K562 (cell line): ENCODE measurements around the gene EPOP. TPM values are rescaled to one million over a fixed set of nuclear protein-coding genes. Genes with fewer than 3 reads are reported as not detected.
A peak's percentile ranks its signal among the peaks of the same experiment; 100 is the strongest.

Source experiments
- DDX20 ChIP-seq: fragments of 450-650 bp; IDR thresholded peaks from 2 replicates; pipeline ENCODE4 v1.6.1; 2016; ENCODE audit warnings: missing genetic modification characterization, low read depth, mild to moderate bottlenecking, missing compliant biosample characterization, moderate library complexity
- EGR1 ChIP-seq: fragments of 450-650 bp; conservative IDR thresholded peaks from 2 replicates; pipeline ENCODE4 v1.6.1; 2017; ENCODE audit warnings: mild to moderate bottlenecking
- FOXA3 ChIP-seq, 2 experiments: fragments of 450-650 bp in 1 of 2; sonication (generic) in 1 of 2; formaldehyde crosslinking; IDR thresholded peaks in 1 of 2; conservative IDR thresholded peaks in 1 of 2; 2 replicates each; pipeline versions ENCODE4 v1.4.0 to v1.8.0; 2020 to 2022; ENCODE audit warnings: mild to moderate bottlenecking in 2 of 2, missing genetic modification reagents in 1 of 2
- KDM4B ChIP-seq, 2 experiments: fragments of 450-650 bp in 1 of 2; sonication (generic) in 1 of 2; IDR thresholded peaks; 2 replicates each; pipeline ENCODE4 v1.6.1; 2016 to 2017; ENCODE audit warnings: borderline replicate concordance in 2 of 2, antibody characterized with exemption in 1 of 2, low read depth in 1 of 2, mild to moderate bottlenecking in 1 of 2
- L3MBTL2 ChIP-seq: fragments of 450-650 bp; IDR thresholded peaks from 2 replicates; pipeline ENCODE4 v1.6.1; 2016; ENCODE audit warnings: mild to moderate bottlenecking, moderate library complexity
- PRDM10 ChIP-seq: fragments of 450-650 bp; IDR thresholded peaks from 2 replicates; pipeline ENCODE4 v1.6.1; 2018; ENCODE audit not compliant: partially characterized antibody
- RBM25 ChIP-seq: fragments of 200-400 bp; formaldehyde crosslinking; IDR thresholded peaks from 2 replicates; pipeline ENCODE4 v1.6.1; 2018; ENCODE audit warnings: low read length, low read depth, moderate library complexity; ENCODE audit not compliant: severe bottlenecking
- RHOXF2B ChIP-seq: fragments of 250-450 bp; sonication (Bioruptor Pico); conservative IDR thresholded peaks from 2 replicates; pipeline ENCODE4 v1.5.1; 2021
- SRSF3 ChIP-seq: fragments of 200-400 bp; formaldehyde crosslinking; IDR thresholded peaks from 2 replicates; pipeline ENCODE4 v1.6.1; 2016; ENCODE audit warnings: mild to moderate bottlenecking, low read length, moderate library complexity; ENCODE audit not compliant: insufficient read depth
- TAF9B ChIP-seq: fragments of 450-650 bp; IDR thresholded peaks from 2 replicates; pipeline ENCODE4 v1.6.1; 2018; ENCODE audit warnings: mild to moderate bottlenecking; ENCODE audit not compliant: partially characterized antibody
- TEAD4 ChIP-seq, 2 experiments: sonication (generic) in 1 of 2; formaldehyde crosslinking in 1 of 2; IDR thresholded peaks; 2 replicates each; pipeline versions ENCODE4 v1.6.1 to v1.8.0; 2012 to 2022; ENCODE audit warnings: borderline replicate concordance in 1 of 2, inconsistent platforms in 1 of 2, low read length in 1 of 2, mild to moderate bottlenecking in 1 of 2, missing genetic modification reagents in 1 of 2
- TFAP4 ChIP-seq: sonication (generic); formaldehyde crosslinking; IDR thresholded peaks from 2 replicates; pipeline ENCODE4 v1.8.0; 2022; ENCODE audit warnings: missing genetic modification reagents, mild to moderate bottlenecking, moderate library complexity, borderline replicate concordance
- TOE1 ChIP-seq, 2 experiments: fragments of 450-650 bp in 1 of 2; sonication (generic) in 1 of 2; formaldehyde crosslinking in 1 of 2; IDR thresholded peaks; 2 replicates each; pipeline versions ENCODE4 v1.7.1 to v1.8.0; 2016 to 2022; ENCODE audit warnings: borderline replicate concordance in 2 of 2, mild to moderate bottlenecking in 2 of 2, antibody characterized with exemption in 1 of 2, inconsistent platforms in 1 of 2, low read depth in 1 of 2, missing genetic modification reagents in 1 of 2, moderate library complexity in 1 of 2
- TRIM28 ChIP-seq: fragments of 450-650 bp; IDR thresholded peaks from 2 replicates; pipeline ENCODE4 v1.6.1; 2017
- ZBTB7A ChIP-seq: IDR thresholded peaks from 2 replicates; pipeline ENCODE4 v1.6.1; 2011; ENCODE audit warnings: low read depth, mild to moderate bottlenecking, low read length, moderate library complexity, borderline replicate concordance; ENCODE audit not compliant: control insufficient read depth
- ZC3H8 ChIP-seq: fragments of 450-650 bp; IDR thresholded peaks from 2 replicates; pipeline ENCODE4 v1.6.1; 2017
- ZEB2 ChIP-seq: fragments of 450-650 bp; IDR thresholded peaks from 2 replicates; pipeline ENCODE4 v1.6.1; 2016
- ZFP36 ChIP-seq: fragments of 150-350 bp; IDR thresholded peaks from 2 replicates; pipeline ENCODE4 v1.6.1; 2018; ENCODE audit warnings: low read length, low read depth; ENCODE audit not compliant: partially characterized antibody
- ZSCAN29 ChIP-seq: fragments of 450-650 bp; IDR thresholded peaks from 2 replicates; pipeline ENCODE4 v1.6.1; 2017
- polyA plus RNA-seq, 8 experiments: library from polyadenylated mRNA; depleted of rRNA in 4 of 8; stranded (reverse) in 5 of 8; unstranded in 3 of 8; fragments of >200 nt; fragmentation: Nextera tagmentation in 2 of 8; fragmentation: Illumina TruSeq in 1 of 8; extraction: Ambion mirVana in 2 of 8; extraction: Trizol in 1 of 8; gene quantifications; 2 replicates each; pipeline versions ENCODE4 v1.2.1 to v1.2.3, GENCODE V29; 2011 to 2014; ENCODE audit warnings: inconsistent platforms in 1 of 8, missing spikeins in 1 of 8
- total RNA-seq, 7 experiments: library from RNA; depleted of rRNA in 6 of 7; stranded (reverse); fragments of >200 nt in 6 of 7; fragmentation: Illumina TruSeq in 2 of 7; extraction: Trizol in 2 of 7; gene quantifications; 2 replicates each; pipeline versions ENCODE4 v1.2.1 to v1.2.3, GENCODE V29; 2011 to 2021; ENCODE audit warnings: low replicate concordance in 1 of 7

EPOP gene
- total and polyA plus RNA-seq, 9 of the 15 experiments (the other 6 are each of a cell fraction or from before 2014, with no cell fraction given): 0.41 to 10.6 (median 4.6) TPM

DNA sequence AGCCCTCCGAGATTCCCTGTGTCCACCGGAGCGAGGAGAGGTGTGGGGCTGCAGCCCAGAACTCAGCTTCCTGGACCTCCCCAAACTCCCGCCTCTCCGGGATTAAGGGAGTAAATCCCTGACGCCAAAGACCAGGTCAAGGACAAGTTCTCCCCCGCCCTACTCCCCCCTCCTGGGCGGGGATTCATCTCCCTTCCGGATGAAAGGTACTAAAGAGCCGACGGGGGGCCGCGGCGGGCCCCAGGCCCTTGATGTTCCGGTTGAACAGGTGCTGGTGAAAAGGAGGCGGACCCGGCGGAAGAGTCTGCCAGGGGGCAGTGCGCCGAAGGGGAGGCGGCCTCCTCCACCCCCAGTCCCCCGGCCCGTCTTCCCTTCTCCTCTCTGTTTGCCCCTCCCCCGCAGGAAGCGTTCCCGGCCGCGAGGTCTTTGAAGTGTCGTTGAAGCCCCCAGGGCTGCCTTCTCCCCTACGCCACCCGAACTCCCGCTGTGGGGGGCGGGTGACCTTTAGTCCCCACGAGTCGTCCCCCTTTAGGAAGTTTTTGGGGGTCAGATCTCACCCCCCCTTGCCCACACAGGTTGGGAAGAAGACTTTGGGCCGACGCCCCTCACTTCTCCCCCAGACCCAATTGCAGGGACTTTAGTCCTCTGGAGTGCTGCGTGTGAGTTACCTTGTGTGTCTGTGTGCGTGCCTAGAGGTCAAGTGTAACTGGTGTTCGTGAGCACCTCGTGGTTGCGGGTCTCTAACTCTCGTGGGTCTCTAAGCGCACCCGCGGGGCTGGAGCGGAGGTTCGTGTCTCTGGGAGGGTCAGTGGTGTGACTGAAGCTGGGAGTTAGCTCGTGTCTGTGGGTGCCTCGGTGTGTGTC, 29.2 kb upstream of the EPOP start (continued):
- no peak for TF ChIP-seq FOXA3 (CRISPR knock-in tag; conservative IDR thresholded peaks at IDR 0.05 in 1 of 2, IDR thresholded peaks at IDR 0.05 in 1 of 2)
- TF ChIP-seq ZFP36: peak; percentile 100
- TF ChIP-seq KDM4B (IDR thresholded peaks at IDR 0.05; ENCODE audit: borderline replicate concordance in 2 of 2, low read depth in 1 of 2): peak in 1 of 2 experiments; percentile 55; a peak in 1 of 4 replicates
- TF ChIP-seq TAF9B: peak; percentile 39
- TF ChIP-seq EGR1: peak; percentile 84
- TF ChIP-seq TFAP4: peak; percentile 64; the same call in 1 of the 2 replicates
- TF ChIP-seq ZC3H8: no peak
- TF ChIP-seq TEAD4 (IDR thresholded peaks at IDR 0.05; ENCODE audit: low read length): peak; percentile 35; the same call in 1 of the 2 replicates
- no peak for TF ChIP-seq TEAD4 (CRISPR knock-in tag; IDR thresholded peaks at IDR 0.05; ENCODE audit: borderline replicate concordance)
- TF ChIP-seq TRIM28: peak; percentile 48; the same call in 1 of the 2 replicates
- TF ChIP-seq SRSF3: 0 out of 2 replicates have a peak, but pooled peaks have one; percentile 20
- TF ChIP-seq L3MBTL2: peak; percentile 77; the same call in 1 of the 2 replicates
- TF ChIP-seq PRDM10: peak; percentile 10
- TF ChIP-seq RHOXF2B (CRISPR knock-in tag): no peak
- TF ChIP-seq RBM25: peak; percentile 71
- no peak for TF ChIP-seq TOE1 (IDR thresholded peaks at IDR 0.05; ENCODE audit: borderline replicate concordance)
- TF ChIP-seq TOE1 (CRISPR knock-in tag; IDR thresholded peaks at IDR 0.05; ENCODE audit: borderline replicate concordance, low read depth): no peak
- TF ChIP-seq ZBTB7A: peak; percentile 92
- 0 out of 2 replicates have a peak, but pooled peaks have one; percentile 22 for TF ChIP-seq ZSCAN29
- 0 out of 2 replicates have a peak, but pooled peaks have one; percentile 44 for TF ChIP-seq ZEB2
- no peak for TF ChIP-seq DDX20
